HEK293 (cell line): ENCODE measurements around the gene ZNF324.

Source experiments
- CTCF ChIA-PET: fragments of 350-600 bp; formaldehyde crosslinking; extraction: SDS; loops from one replicate; lab custom pipeline; 2021; ENCODE audit warnings: antibody characterized with exemption; lab: Yijun Ruan, JAX
- POLR2A ChIA-PET: fragments of 300-600 bp; formaldehyde crosslinking; extraction: SDS; loops from one replicate; lab custom pipeline; 2020; ENCODE audit warnings: antibody characterized with exemption, inconsistent platforms; lab: Yijun Ruan, JAX
- H3K27ac ChIP-seq: fragments of 200-500 bp; sonication (Bioruptor generic); 2 replicates; pipeline ENCODE4 v1.5.1; 2014; ENCODE audit warnings: low read depth, low read length, control low read depth, inconsistent platforms; ENCODE audit errors: extremely low read depth
- H3K36me3 ChIP-seq, 2 experiments: fragments of 200-500 bp in 1 of 2; sonication (Bioruptor generic) in 1 of 2; 1 replicate in 1 of 2; 2 replicates in 1 of 2; pipeline ENCODE4 v1.5.1; 2014 to 2017; ENCODE audit warnings: inconsistent platforms in 2 of 2, low read length in 2 of 2; ENCODE audit not compliant: control insufficient read depth in 2 of 2, insufficient read depth in 1 of 2
- H3K4me1 ChIP-seq: fragments of 200-500 bp; sonication (Bioruptor generic); 2 replicates; pipeline ENCODE4 v1.5.1; 2014; ENCODE audit warnings: mild to moderate bottlenecking, low read length, inconsistent platforms; ENCODE audit not compliant: control insufficient read depth, insufficient read depth
- H3K4me3 ChIP-seq: 2 replicates; pipeline ENCODE4 v1.5.1; 2011; ENCODE audit warnings: low read depth, mild to moderate bottlenecking, control low read depth, low read length, moderate library complexity
- H3K9me3 ChIP-seq: fragments of 200-500 bp; sonication (Bioruptor generic); 2 replicates; pipeline ENCODE4 v1.5.1; 2014; ENCODE audit warnings: low read depth, low read length, inconsistent platforms; ENCODE audit not compliant: control insufficient read depth, insufficient read depth
- IKZF3 ChIP-seq: fragments of 450-650 bp; IDR thresholded peaks from 2 replicates; pipeline ENCODE4 v1.5.0; 2018; ENCODE audit warnings: missing biosample characterization, mild to moderate bottlenecking, missing genetic modification characterization, moderate library complexity
- KLF1 ChIP-seq: fragments of 450-650 bp; formaldehyde crosslinking; IDR thresholded peaks from 2 replicates; pipeline ENCODE4 v1.5.1; 2016; ENCODE audit warnings: missing biosample characterization, missing genetic modification characterization
- KLF8 ChIP-seq: fragments of 450-650 bp; formaldehyde crosslinking; IDR thresholded peaks from 2 replicates; pipeline ENCODE4 v1.5.1; 2016; ENCODE audit warnings: missing biosample characterization, missing genetic modification characterization
- KLF9 ChIP-seq: fragments of 450-650 bp; formaldehyde crosslinking; IDR thresholded peaks from 2 replicates; pipeline ENCODE4 v1.5.1; 2016; ENCODE audit warnings: missing biosample characterization, missing genetic modification characterization, low read depth
- PRDM4 ChIP-seq: fragments of 450-650 bp; formaldehyde crosslinking; IDR thresholded peaks from 2 replicates; pipeline ENCODE4 v1.5.1; 2017; ENCODE audit warnings: missing biosample characterization, missing genetic modification characterization
- ZBTB1 ChIP-seq: fragments of 450-650 bp; formaldehyde crosslinking; IDR thresholded peaks from 2 replicates; pipeline ENCODE4 v1.5.1; 2016; ENCODE audit warnings: missing biosample characterization, missing genetic modification characterization
- ZBTB11 ChIP-seq: fragments of 450-650 bp; formaldehyde crosslinking; conservative IDR thresholded peaks from 2 replicates; pipeline ENCODE4 v1.5.1; 2016; ENCODE audit warnings: low read depth, missing biosample characterization, missing genetic modification characterization
- ZBTB48 ChIP-seq: fragments of 450-650 bp; formaldehyde crosslinking; IDR thresholded peaks from 2 replicates; pipeline ENCODE4 v1.5.1; 2016; ENCODE audit warnings: missing biosample characterization, missing genetic modification characterization
- ZFHX2 ChIP-seq: fragments of 450-650 bp; formaldehyde crosslinking; conservative IDR thresholded peaks from 2 replicates; pipeline ENCODE4 v1.5.1; 2016; ENCODE audit warnings: missing biosample characterization, missing genetic modification characterization
- ZFP69B ChIP-seq: fragments of 450-650 bp; formaldehyde crosslinking; IDR thresholded peaks from 2 replicates; pipeline ENCODE4 v1.5.1; 2016; ENCODE audit warnings: missing biosample characterization, missing genetic modification characterization
- ZNF223 ChIP-seq: fragments of 450-650 bp; formaldehyde crosslinking; IDR thresholded peaks from 2 replicates; pipeline ENCODE4 v1.5.1; 2016; ENCODE audit warnings: missing biosample characterization, missing genetic modification characterization
- ZNF23 ChIP-seq: fragments of 450-650 bp; formaldehyde crosslinking; IDR thresholded peaks from 2 replicates; pipeline ENCODE4 v1.5.1; 2016; ENCODE audit warnings: missing biosample characterization, missing genetic modification characterization, borderline replicate concordance
- ZNF239 ChIP-seq: fragments of 450-650 bp; formaldehyde crosslinking; IDR thresholded peaks from 2 replicates; pipeline ENCODE4 v1.5.1; 2016; ENCODE audit warnings: missing biosample characterization, missing genetic modification characterization
- ZNF274 ChIP-seq, 2 experiments: fragments of 200-500 bp in 1 of 2; fragments of 450-650 bp in 1 of 2; sonication (Bioruptor generic) in 1 of 2; formaldehyde crosslinking in 1 of 2; IDR thresholded peaks; 2 replicates each; pipeline versions ENCODE4 v1.5.1 to v1.6.1; 2014 to 2016; ENCODE audit warnings: borderline replicate concordance in 1 of 2, inconsistent platforms in 1 of 2, low read length in 1 of 2, missing biosample characterization in 1 of 2, missing genetic modification characterization in 1 of 2
- ZNF341 ChIP-seq: fragments of 450-650 bp; formaldehyde crosslinking; IDR thresholded peaks from 2 replicates; pipeline ENCODE4; 2016; ENCODE audit warnings: low read depth, missing biosample characterization, missing genetic modification characterization
- ZNF394 ChIP-seq: fragments of 450-650 bp; formaldehyde crosslinking; IDR thresholded peaks from 2 replicates; pipeline ENCODE4 v1.5.1; 2016; ENCODE audit warnings: missing biosample characterization, missing genetic modification characterization, mild to moderate bottlenecking, moderate library complexity, borderline replicate concordance
- ZNF521 ChIP-seq: fragments of 450-650 bp; formaldehyde crosslinking; IDR thresholded peaks from 2 replicates; pipeline ENCODE4 v1.5.1; 2017; ENCODE audit warnings: missing biosample characterization, mild to moderate bottlenecking, missing genetic modification characterization
- ZNF561 ChIP-seq: fragments of 450-650 bp; IDR thresholded peaks from 2 replicates; pipeline ENCODE4 v1.5.1; 2018; ENCODE audit warnings: missing biosample characterization, missing genetic modification characterization, borderline replicate concordance
- ZNF707 ChIP-seq: fragments of 450-650 bp; formaldehyde crosslinking; IDR thresholded peaks from 2 replicates; pipeline ENCODE4 v1.5.1; 2016; ENCODE audit warnings: missing biosample characterization, missing genetic modification characterization
- ZNF768 ChIP-seq: fragments of 450-650 bp; formaldehyde crosslinking; IDR thresholded peaks from 2 replicates; pipeline ENCODE4 v1.5.1; 2018; ENCODE audit warnings: missing biosample characterization, mild to moderate bottlenecking, missing genetic modification characterization
- ZNF785 ChIP-seq: fragments of 450-650 bp; formaldehyde crosslinking; IDR thresholded peaks from 2 replicates; pipeline ENCODE4 v1.5.1; 2016; ENCODE audit warnings: missing biosample characterization, missing genetic modification characterization
- ZNF843 ChIP-seq: fragments of 450-650 bp; formaldehyde crosslinking; IDR thresholded peaks from 2 replicates; pipeline ENCODE4 v1.5.1; 2016; ENCODE audit warnings: missing biosample characterization, missing genetic modification characterization
- ZSCAN30 ChIP-seq: fragments of 450-650 bp; IDR thresholded peaks from 2 replicates; pipeline ENCODE4 v1.5.1; 2018; ENCODE audit warnings: missing biosample characterization, mild to moderate bottlenecking, missing genetic modification characterization, moderate library complexity

Gene ZNF324

GRCh38 chr19:58518256-58519086, 51.6 kb downstream of the ZNF324 start (continued):
- TF ChIP-seq KLF1 (tag by site-specific recombination) (peak; percentile 81), KLF9 (tag by site-specific recombination) (peak; percentile 45; the same call in 1 of the 2 replicates)

GRCh38 chr19:58519087-58519354, 52.1 kb downstream of the ZNF324 start:
- H3K27ac ChIP-seq: peak overlapping the region; percentile 94
- POLR2A ChIA-PET: interaction anchor here (0.6 to 4.6 kb wide), 25 partner anchors 14 to 381 kb away, joined by 3 to 107 read pairs (median 10); partner anchors contain the start of genes CHMP2A, TRIM28, UBE2M and ZNF274

GRCh38 chr19:58519355-58520256, 52.7 kb downstream of the ZNF324 start, which contains the start of gene ZBTB45:
Gene ZBTB45, minus strand, starts transcription at chr19:58519810. Its CDS starts 2,137 bp downstream, at chr19:58517673.
- H3K36me3 ChIP-seq: peaks cover 0 to 23% of the 10 kb centered on the region in 2 experiments; a peak in 1 of 3 replicates
- ChIA-PET POLR2A (interaction anchor here (0.6 to 4.6 kb wide), 50 partner anchors 9 to 603 kb away, joined by 3 to 107 read pairs (median 4); partner anchors contain the start of genes CHMP2A, MZF1, TRIM28 and UBE2M), CTCF (interaction anchor here (0.6 to 3.4 kb wide), 60 partner anchors 8 to 517 kb away, joined by 3 to 26 read pairs (median 4); partner anchors contain the start of genes CHMP2A, TRIM28, ZNF324B and ZNF446)
- peak within 1 kb of the TSS; percentile 74 for H3K4me3 ChIP-seq
- peaks cover 10% of the 10 kb centered on the region for H3K4me1 ChIP-seq
- H3K9me3 ChIP-seq: no peaks in the 10 kb centered on the region
- peak within 1 kb of the TSS; percentile 94 for H3K27ac ChIP-seq
- TF ChIP-seq KLF8 (tag by site-specific recombination): peak; percentile 100
- TF ChIP-seq PRDM4 (tag by site-specific recombination): peak; percentile 81
- peak; percentile 53; the same call in 1 of the 2 replicates for TF ChIP-seq ZNF23
- TF ChIP-seq ZSCAN30: peak; percentile 99
- peak; percentile 87 for TF ChIP-seq ZNF394 (tag by site-specific recombination)
- TF ChIP-seq ZNF785 (tag by site-specific recombination): peak; percentile 80
- TF ChIP-seq ZNF274 (IDR thresholded peaks at IDR 0.05; ENCODE audit: low read length): no peak
- no peak for TF ChIP-seq ZNF274 (tag by site-specific recombination; IDR thresholded peaks at IDR 0.05; ENCODE audit: borderline replicate concordance)

More at GRCh38 chr19:58519087-58519354, 52.1 kb downstream of the ZNF324 start:
- peak overlapping the region; percentile 74 for H3K4me3 ChIP-seq
- CTCF ChIA-PET: interaction anchor here (0.6 to 3.4 kb wide), 41 partner anchors 9 to 517 kb away, joined by 3 to 26 read pairs (median 5); partner anchors contain the start of genes CHMP2A, TRIM28, ZNF324B and ZNF446
- peaks cover 10% of the 10 kb centered on the region for H3K4me1 ChIP-seq
- TF ChIP-seq ZNF707 (tag by site-specific recombination) (peak; percentile 62; the same call in 1 of the 2 replicates), ZFP69B (tag by site-specific recombination) (no peak), ZNF843 (tag by site-specific recombination) (no peak), ZFHX2 (no peak), ZNF521 (tag by site-specific recombination) (no peak), ZNF223 (tag by site-specific recombination) (no peak), ZBTB11 (tag by site-specific recombination) (no peak), ZBTB1 (no peak), ZNF561 (tag by site-specific recombination) (peak; percentile 10; the same call in 1 of the 2 replicates), ZNF239 (tag by site-specific recombination) (no peak), ZNF768 (tag by site-specific recombination) (0 out of 2 replicates have a peak, but pooled peaks have one; percentile 26), ZNF341 (tag by site-specific recombination) (peak; percentile 90), ZBTB48 (0 out of 2 replicates have a peak, but pooled peaks have one; percentile 9), IKZF3 (peak; percentile 25; the same call in 1 of the 2 replicates)
- no peaks in the 10 kb centered on the region for H3K9me3 ChIP-seq
- peaks cover 0 to 23% of the 10 kb centered on the region in 2 experiments; a peak in 1 of 3 replicates for H3K36me3 ChIP-seq
